NCI-H1436 (cell line): Measurements from ENCODE around the gene ALKAL2.

ENCODE experiments used
- DNase-seq: peaks from one replicate; lab custom pipeline; 2025; lab: John Stamatoyannopoulos, UW

ALKAL2 gene

DNA sequence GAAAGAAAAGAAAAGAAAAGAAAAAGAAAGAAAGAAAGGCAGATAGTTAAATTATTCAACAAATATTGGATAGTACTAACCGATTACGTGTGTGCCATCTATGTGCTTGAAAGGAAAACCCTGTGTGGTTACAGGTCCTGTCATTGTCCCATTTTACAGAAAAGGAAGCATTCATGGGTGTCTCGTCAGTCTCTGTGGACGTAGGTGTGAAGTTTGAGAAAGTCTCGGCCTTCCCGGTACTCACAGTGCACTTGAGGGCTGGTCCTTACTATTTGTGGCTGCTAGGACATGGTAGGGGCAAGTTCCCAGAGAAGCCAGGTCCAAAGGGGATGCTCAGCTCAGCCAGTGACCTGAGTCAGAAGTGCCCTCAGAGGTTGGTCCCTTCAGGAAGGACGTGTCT is 43.3 kb downstream of the ALKAL2 start:
- no peak for DNase-seq

DNA sequence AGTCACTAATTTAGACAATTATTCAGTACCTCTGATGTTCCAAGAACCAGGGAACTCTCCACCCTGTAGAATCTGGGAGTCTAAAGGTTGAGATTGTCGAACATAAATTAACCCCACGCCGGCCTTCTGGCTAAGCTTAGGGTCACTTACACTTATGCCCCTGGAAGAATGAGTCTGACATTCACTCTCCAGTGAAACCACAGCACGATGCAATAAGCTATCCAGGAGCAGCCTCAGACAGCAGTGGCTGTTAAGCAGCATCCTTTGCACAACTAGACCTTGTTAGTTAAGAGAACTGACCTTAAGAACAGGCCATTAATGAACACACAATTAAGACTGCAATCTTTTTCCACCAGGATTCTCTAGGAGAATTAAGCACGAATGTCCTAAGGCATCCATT is 49.0 kb downstream of the ALKAL2 start:
- no peak for DNase-seq

DNA sequence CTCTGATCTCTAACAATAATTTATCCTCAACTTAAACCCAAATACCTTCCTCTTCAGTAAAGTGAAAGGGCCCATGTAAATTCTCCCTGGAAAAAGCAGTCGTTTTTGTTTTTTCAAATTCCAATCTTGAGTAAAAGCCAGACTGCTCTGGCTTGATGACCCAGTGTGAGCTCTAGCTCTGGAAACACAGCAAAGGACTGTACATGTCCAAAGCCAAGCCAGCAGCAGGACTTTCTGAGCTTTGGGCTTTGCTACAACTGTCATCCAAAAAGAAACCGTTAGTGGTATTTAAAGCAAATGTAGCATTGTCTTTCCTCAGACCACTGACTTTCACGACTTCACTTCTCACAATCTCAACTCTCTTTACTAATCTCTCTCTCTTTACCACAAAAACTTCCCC is 49.5 kb downstream of the ALKAL2 start:
- no peak for DNase-seq

DNA sequence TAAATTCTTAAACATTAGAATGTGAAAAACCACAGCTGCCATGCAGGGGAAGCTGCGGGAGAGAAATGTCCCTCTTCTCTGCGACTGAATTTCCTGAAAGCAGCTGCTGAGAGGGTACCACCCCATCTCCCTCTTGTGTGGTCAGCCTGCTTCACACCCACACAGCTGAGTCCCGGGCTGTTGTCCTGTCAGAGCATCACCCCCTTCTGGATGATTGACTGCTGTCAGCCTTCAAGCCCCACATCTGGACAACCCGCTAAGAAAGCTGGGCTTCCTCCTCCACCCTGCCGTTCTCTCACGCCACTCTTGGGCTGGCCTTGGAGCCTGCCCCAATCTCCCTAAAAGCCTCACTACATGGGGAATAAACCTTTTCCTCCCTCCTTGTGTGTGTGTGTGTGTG is 50.0 kb downstream of the ALKAL2 start:
- no peak for DNase-seq

DNA sequence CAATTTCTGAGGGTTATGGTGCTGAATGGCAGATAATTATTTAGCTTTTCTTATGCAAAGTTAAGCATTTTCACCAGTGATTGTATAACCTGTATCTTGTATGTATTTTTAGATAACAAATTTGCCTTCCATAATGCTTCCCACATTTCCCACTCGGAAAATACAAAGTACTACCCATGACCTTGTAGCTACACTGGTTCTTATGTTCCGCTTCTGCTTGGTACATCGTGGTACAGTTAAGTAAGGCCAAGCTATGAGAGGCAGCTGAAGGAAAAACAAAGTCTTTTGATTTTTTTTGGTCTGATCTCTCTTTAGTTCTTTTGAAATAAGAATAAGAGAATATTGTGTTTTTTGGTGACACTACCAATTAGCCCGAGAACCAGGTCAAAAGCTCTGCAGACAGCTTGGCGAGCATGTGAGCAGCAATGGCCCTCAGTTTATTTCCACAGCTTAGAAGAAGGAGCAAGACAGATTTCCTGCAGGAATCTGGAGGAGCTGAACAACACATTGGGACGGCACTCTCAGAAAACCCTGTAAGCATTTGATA is 50.8 kb downstream of the ALKAL2 start:
- DNase-seq, result no peak

DNA sequence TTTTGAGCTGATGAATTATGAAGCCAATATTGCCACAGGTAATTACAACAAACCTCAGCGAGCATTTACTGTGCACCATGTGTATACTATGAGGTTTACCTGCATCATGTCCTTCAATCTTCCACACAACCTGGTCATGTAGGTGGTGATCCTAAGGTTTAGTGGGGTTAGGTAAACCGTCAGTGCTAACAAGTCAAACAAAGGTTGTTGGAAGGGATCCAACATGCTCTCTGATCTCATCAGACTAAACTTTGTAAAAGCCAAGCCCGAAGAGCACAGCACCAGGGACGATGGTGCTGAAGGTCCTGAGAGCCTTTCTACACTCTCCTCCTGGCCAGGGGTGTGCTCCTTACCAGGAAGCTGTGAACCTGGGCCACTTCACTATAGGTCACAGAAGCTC is 53.5 kb downstream of the ALKAL2 start:
- no peak for DNase-seq

DNA sequence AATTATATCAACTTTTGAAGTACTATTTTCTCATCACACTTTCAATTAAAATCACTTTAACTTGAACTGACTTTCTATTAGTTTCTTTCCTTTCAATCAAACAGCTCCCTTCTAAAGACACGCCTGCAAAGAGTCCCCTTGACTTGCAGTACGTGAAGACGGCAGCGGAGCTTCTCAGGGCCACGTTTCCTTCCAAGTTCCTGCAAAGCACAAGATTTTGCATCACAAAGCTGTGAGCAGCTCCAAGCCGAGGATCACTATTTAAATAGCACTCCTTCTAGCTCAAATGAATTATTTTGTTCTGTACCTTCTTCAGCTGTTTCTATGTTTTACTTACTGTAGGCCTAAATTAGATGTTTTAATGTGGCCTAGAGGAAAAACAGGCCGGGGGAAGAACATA is 54.9 kb downstream of the ALKAL2 start:
- DNase-seq, result no peak

DNA sequence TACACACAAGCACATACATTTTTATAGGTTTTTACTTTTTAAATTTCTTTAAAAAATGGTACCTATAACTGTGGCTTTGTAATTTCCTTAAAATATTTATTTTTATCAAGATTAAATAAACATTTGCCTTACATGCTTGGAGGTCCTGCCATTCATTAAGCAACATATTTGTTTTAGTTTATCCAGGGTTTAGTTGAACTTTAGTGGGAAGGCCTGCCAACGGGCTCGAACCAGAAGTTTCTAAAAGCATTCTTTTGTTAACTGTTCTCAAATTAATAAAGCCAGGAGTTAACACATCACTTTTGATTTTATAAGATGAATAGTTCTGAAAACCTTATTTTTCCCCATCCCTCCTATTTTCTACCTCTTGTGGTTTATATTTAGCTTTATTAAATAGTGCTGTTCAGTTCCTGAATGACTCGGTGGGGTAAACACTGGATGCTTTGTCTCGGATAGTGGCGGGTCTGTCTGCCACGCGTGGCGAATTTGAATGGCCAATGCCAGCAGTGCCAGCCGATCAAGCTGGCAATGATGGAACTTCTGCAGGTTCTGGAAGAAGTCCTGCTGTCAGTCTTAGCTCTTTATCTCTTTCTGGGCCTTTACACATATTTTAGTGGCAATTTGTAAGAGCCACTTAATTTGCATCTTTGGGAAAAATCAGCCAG is 56.2 kb downstream of the ALKAL2 start:
- no peak for DNase-seq
